Small intestine (tissue), 7 donors: ENCODE results near the gene TFCP2L1. TPM values are rescaled to one million over a fixed set of nuclear protein-coding genes. Genes with fewer than 3 reads are reported as not detected.

Experiments used
- DNase-seq, 2 donors: peaks; one replicate each; pipeline versions ENCODE4 v3.0.0 to v3.0.0-alpha.2; 2013
- FAIRE-seq: peaks from 2 replicates; lab custom pipeline; 2012; peaks lifted over from hg19 to GRCh38; lab: Jason Lieb, UNC
- H3K27ac ChIP-seq, 3 donors: one replicate each; pipeline ENCODE4 v1.5.1; 2013; ENCODE audit warnings: low read length in 2 of 3, mild to moderate bottlenecking in 2 of 3, control low read depth in 1 of 3, inconsistent platforms in 1 of 3, low read depth in 1 of 3, moderate library complexity in 1 of 3
- H3K27me3 ChIP-seq, 3 donors: one replicate each; pipeline ENCODE4 v1.6.1; 2013; ENCODE audit warnings: low read length in 3 of 3, inconsistent platforms in 1 of 3; ENCODE audit not compliant: control insufficient read depth in 3 of 3, insufficient read depth in 3 of 3
- H3K36me3 ChIP-seq, 3 donors: one replicate each; pipeline ENCODE4 v1.6.1; 2013; ENCODE audit warnings: low read length in 3 of 3, inconsistent platforms in 1 of 3, low read depth in 1 of 3, mild to moderate bottlenecking in 1 of 3, moderate library complexity in 1 of 3; ENCODE audit not compliant: control insufficient read depth in 3 of 3, insufficient read depth in 2 of 3
- H3K4me1 ChIP-seq, 3 donors: one replicate each; pipeline ENCODE4 v1.6.1; 2013; ENCODE audit warnings: low read length in 2 of 3, inconsistent platforms in 1 of 3, low read depth in 1 of 3, mild to moderate bottlenecking in 1 of 3, moderate library complexity in 1 of 3; ENCODE audit not compliant: control insufficient read depth in 3 of 3, insufficient read depth in 2 of 3
- H3K4me3 ChIP-seq, 3 donors: one replicate each; pipeline ENCODE4 v1.5.1; 2013; ENCODE audit warnings: low read length in 3 of 3, control low read depth in 1 of 3, inconsistent platforms in 1 of 3, low read depth in 1 of 3, mild to moderate bottlenecking in 1 of 3, moderate library complexity in 1 of 3
- H3K9me3 ChIP-seq, 2 donors: one replicate each; pipeline ENCODE4 v1.6.1; 2013; ENCODE audit warnings: low read depth in 1 of 2, low read length in 1 of 2; ENCODE audit not compliant: control insufficient read depth in 2 of 2, insufficient read depth in 1 of 2
- whole genome bisulfite sequencing, 3 donors: extraction: QIAGEN DNeasy Blood & Tissue Kit; methylation state at CpG; one replicate each; pipeline ENCODE4 v1.1.7; 2013; 5-methylcytosine and 5-hydroxymethylcytosine counted together
- polyA plus RNA-seq, 4 donors: library from polyadenylated mRNA; stranded (reverse) in 3 of 4; unstranded in 1 of 4; fragments of 200-250 nt in 3 of 4; fragments of 120-200 nt in 1 of 4; gene quantifications; one replicate each; pipeline versions ENCODE4 v1.2.1 to v1.2.3, GENCODE V29; 2013
- donor health status: healthy with polysubstance abuse.
- donor health status: control.
- donor health status: control.
- donor health status: Bipolar disorder and iron deficiency.
- donor health status: healthy.

The TFCP2L1 gene
- polyA plus RNA-seq, 4 donors: under 0.01 to 0.66 (median 0.37) TPM

DNA sequence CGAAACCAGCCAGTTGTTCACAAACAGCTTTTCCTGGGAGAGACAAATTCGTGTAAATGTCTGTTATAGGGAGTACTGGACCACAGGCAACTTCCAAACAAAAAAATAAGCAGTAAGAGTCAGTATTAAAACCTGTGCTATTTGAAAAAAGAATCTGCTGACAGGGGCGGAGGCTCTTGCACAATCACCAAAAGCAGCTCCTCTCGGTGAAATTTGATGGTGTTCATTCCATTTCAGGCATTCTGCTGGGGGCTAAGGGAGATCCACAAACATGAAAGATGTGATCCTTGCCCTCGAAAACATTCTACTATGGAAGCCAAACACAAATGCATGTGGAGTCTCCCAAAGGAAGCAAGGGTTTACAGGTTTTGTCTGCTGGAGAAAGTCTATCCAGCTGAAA, 45.0 kb downstream of the TFCP2L1 start:
- Histone ChIP-seq H3K27ac (no peak overlapping the region), H3K27me3 (no peaks in the 10 kb centered on the region), H3K9me3 (no peaks in the 10 kb centered on the region), H3K4me3 (no peak overlapping the region), H3K36me3 (no peaks in the 10 kb centered on the region), H3K4me1 (no peaks in the 10 kb centered on the region)
- no peak for FAIRE-seq
- 78 to 88% (median 78%) methylated on average over 5 of the region's 5 CpGs for WGBS, 3 donors
- no peak for DNase-seq

- DNase-seq (no peak), FAIRE-seq (no peak)
- 91 to 93% (median 92%) methylated on average over 15 of the region's 15 CpGs for WGBS, 3 donors
- no peaks in the 10 kb centered on the region for H3K4me1 ChIP-seq
- no peaks in the 10 kb centered on the region for H3K9me3 ChIP-seq
- no peaks in the 10 kb centered on the region for H3K27me3 ChIP-seq
- H3K36me3 ChIP-seq: no peaks in the 10 kb centered on the region
- H3K4me3 ChIP-seq: no peak overlapping the region
- no peak overlapping the region for H3K27ac ChIP-seq
Measured at GRCh38 chr2:121239471-121239870, 45.5 kb downstream of the TFCP2L1 start.

DNA sequence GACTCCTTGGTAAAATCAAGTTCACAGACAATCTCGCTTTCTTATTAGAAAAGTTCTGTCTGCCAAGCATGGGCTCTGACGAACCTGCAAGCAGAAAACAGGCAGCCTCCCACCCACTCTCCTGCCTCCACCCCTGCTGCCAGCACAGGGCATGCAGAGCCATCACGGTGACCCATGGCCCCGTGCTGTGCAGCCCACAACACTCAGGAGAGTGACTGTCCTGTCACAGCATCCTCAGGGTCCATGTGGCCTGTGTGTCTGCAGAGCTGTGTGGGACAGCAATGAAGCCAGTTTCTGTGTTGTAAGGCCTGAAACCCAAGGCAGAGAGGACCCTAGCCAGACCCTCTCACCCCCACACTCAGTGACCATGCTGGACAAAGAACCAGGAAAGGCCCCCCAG, 46.2 kb downstream of the TFCP2L1 start:
- Histone ChIP-seq H3K9me3 (no peaks in the 10 kb centered on the region), H3K27ac (no peak overlapping the region), H3K27me3 (no peaks in the 10 kb centered on the region), H3K36me3 (no peaks in the 10 kb centered on the region), H3K4me3 (no peak overlapping the region), H3K4me1 (no peaks in the 10 kb centered on the region)
- 79 to 90% (median 83%) methylated on average over 4 of the region's 4 CpGs for WGBS, 3 donors
- FAIRE-seq: no peak
- no peak for DNase-seq

DNA sequence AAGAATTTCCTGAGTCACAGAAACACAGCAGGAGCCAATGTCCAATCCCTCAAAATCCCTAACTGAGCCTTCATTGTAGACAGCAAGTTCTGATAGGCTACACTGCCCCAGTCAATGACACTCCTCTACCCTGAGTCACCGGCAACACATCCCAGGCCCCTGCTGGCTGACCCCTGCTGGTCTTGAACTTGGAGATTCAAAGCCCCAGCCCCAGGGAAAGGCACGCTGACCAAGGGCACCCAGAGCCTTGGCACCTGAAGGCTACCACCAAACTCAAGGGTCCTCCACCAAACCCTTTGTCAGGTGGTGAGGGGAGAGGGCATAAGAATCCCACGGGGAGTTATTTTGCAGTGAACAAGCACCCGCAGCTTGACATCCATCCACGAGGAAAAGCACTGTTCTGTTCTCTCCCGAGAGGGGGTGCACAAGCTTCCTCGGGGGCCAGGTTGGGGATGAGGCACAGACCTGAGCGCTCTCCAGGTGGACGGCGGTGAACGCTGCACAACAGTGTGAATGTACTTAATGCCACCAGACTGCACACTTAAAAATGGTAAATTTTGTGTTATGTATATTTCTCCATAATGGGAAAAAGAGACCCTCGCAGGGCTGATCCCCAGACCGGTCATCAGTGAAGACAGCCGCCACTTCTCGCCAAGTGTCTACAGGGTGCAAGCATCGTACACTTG, 46.9 kb downstream of the TFCP2L1 start:
- H3K9me3 ChIP-seq: no peaks in the 10 kb centered on the region
- H3K4me1 ChIP-seq: no peaks in the 10 kb centered on the region
- no peak for FAIRE-seq
- no peaks in the 10 kb centered on the region for H3K27me3 ChIP-seq
- DNase-seq: no peak
- H3K36me3 ChIP-seq: no peaks in the 10 kb centered on the region
- no peak overlapping the region for H3K4me3 ChIP-seq
- H3K27ac ChIP-seq: no peak overlapping the region
- WGBS, 3 donors: 91 to 92% (median 92%) methylated on average over 16 of the region's 16 CpGs

GRCh38 chr2:121237336-121237979, 47.5 kb downstream of the TFCP2L1 start:
- H3K4me3 ChIP-seq: no peak overlapping the region
- WGBS, 3 donors: 79 to 86% (median 85%) methylated on average over 20 of the region's 20 CpGs
- FAIRE-seq (no peak), DNase-seq (no peak)
- no peaks in the 10 kb centered on the region for H3K9me3 ChIP-seq
- no peak overlapping the region for H3K27ac ChIP-seq
- no peaks in the 10 kb centered on the region for H3K27me3 ChIP-seq
- H3K4me1 ChIP-seq: no peaks in the 10 kb centered on the region
- H3K36me3 ChIP-seq: no peaks in the 10 kb centered on the region

DNA sequence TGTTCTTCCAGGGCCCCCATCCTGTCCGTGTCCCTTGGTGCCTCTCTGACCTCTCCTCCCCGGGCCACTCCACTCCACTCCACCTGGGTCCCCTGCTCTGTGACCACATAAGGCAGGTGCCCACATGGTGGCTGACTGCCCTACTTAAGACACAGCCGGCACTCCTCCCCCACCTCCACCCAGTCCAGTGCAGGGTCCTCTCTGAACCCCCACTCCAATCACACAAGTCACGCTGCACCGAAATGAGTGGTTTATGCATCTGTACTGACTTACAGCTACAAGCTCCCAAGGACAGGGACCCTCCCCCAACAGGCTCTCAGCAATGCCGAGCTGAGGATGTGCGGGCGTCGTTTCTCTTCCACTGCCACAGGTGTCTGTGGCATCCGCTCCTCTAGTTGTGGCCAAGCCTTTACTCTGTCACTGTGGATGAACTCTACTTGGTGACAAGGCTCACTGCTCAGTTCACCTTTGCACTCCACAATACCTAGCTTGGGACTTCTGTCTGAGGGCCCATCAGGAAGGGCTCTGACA, 48.3 kb downstream of the TFCP2L1 start:
- Histone ChIP-seq H3K4me3 (no peak overlapping the region), H3K9me3 (no peaks in the 10 kb centered on the region), H3K27me3 (no peaks in the 10 kb centered on the region), H3K36me3 (no peaks in the 10 kb centered on the region), H3K4me1 (no peaks in the 10 kb centered on the region), H3K27ac (no peak overlapping the region)
- 90 to 93% (median 93%) methylated on average over 10 of the region's 10 CpGs for WGBS, 3 donors
- no peak for FAIRE-seq
- DNase-seq: no peak

DNA sequence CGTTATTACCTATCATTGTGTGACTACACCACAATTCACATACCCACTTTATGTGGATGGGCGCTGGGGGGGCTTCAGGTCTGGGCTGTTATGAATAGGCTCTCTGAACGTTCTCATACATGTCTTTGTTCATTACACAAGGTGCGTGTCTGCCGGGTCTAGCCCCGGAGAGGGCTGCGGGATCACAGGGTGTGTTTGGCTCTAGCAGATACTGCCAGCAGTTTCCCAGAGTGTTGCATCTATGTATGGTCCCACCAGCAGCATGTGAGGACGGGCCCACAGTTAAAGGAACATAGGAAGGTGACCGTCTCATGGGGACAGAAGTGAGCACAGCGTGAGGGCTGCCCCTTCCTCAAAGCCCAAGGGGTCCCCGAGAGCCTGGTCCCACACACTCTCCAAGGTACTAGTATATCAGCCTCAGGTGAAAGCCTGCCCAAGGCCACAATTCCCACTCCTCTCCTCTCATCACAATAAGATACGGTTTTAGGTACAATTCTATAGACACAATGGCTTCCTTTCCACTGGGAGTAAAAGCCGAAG, 48.8 kb downstream of the TFCP2L1 start:
- DNase-seq (no peak), FAIRE-seq (no peak)
- Histone ChIP-seq H3K36me3 (no peaks in the 10 kb centered on the region), H3K9me3 (no peaks in the 10 kb centered on the region), H3K27ac (no peak overlapping the region), H3K4me3 (no peak overlapping the region), H3K4me1 (no peaks in the 10 kb centered on the region), H3K27me3 (no peaks in the 10 kb centered on the region)
- 89 to 91% (median 91%) methylated on average over 13 of the region's 13 CpGs for WGBS, 3 donors

GRCh38 chr2:121235542-121235941, 49.5 kb downstream of the TFCP2L1 start:
- no peaks in the 10 kb centered on the region for H3K36me3 ChIP-seq

More at GRCh38 chr2:121235542-121235941, 49.5 kb downstream of the TFCP2L1 start:
- Histone ChIP-seq H3K27me3 (no peaks in the 10 kb centered on the region), H3K27ac (no peak overlapping the region), H3K4me3 (no peak overlapping the region), H3K4me1 (no peaks in the 10 kb centered on the region), H3K9me3 (no peaks in the 10 kb centered on the region)
- FAIRE-seq: no peak
- DNase-seq: no peak
- 77 to 95% (median 90%) methylated on average over 2 of the region's 2 CpGs for WGBS, 3 donors
